H9 (cell line): ENCODE data around the gene GSTM3. TPM values are rescaled to one million over a fixed set of nuclear protein-coding genes. Genes with fewer than 3 reads are reported as not detected.

ENCODE experiments used
- DNase-seq: peaks from one replicate; pipeline ENCODE4 v3.0.0-alpha.2; 2017
- H2AFZ ChIP-seq: one replicate; pipeline ENCODE4 v1.6.1; 2013; ENCODE audit warnings: mild to moderate bottlenecking, low read length, control low read depth, moderate library complexity
- H2AK5ac ChIP-seq: 2 replicates; pipeline ENCODE4 v1.6.1; 2013; ENCODE audit warnings: low read length, control low read depth, mixed read lengths; ENCODE audit not compliant: insufficient read length
- H2BK120ac ChIP-seq: one replicate; pipeline ENCODE4 v1.6.1; 2013; ENCODE audit warnings: low read depth, mild to moderate bottlenecking, low read length, control low read depth, inconsistent platforms; ENCODE audit not compliant: poor library complexity, severe bottlenecking
- H2BK12ac ChIP-seq: 2 replicates; pipeline ENCODE4 v1.6.1; 2013; ENCODE audit warnings: low read length, control low read depth, mixed read lengths, low read depth; ENCODE audit not compliant: insufficient read length
- H2BK15ac ChIP-seq: 2 replicates; pipeline ENCODE4 v1.6.1; 2013; ENCODE audit warnings: low read depth, low read length, control low read depth
- H2BK20ac ChIP-seq: one replicate; pipeline ENCODE4 v1.6.1; 2013; ENCODE audit warnings: low read depth, mild to moderate bottlenecking, low read length, control low read depth, inconsistent platforms; ENCODE audit not compliant: poor library complexity, severe bottlenecking
- H2BK5ac ChIP-seq: 2 replicates; pipeline ENCODE4 v1.6.1; 2013; ENCODE audit warnings: low read length, control low read depth, mixed read lengths; ENCODE audit not compliant: insufficient read length
- H3K14ac ChIP-seq: 2 replicates; pipeline ENCODE4 v1.6.1; 2013; ENCODE audit warnings: low read length, control low read depth; ENCODE audit not compliant: insufficient read depth
- H3K18ac ChIP-seq: 2 replicates; pipeline ENCODE4 v1.6.1; 2013; ENCODE audit warnings: low read depth, mild to moderate bottlenecking, mixed read lengths, low read length, control low read depth; ENCODE audit not compliant: insufficient read length
- H3K23ac ChIP-seq: 2 replicates; pipeline ENCODE4 v1.6.1; 2013; ENCODE audit warnings: low read length, control low read depth, mixed read lengths, low read depth; ENCODE audit not compliant: insufficient read length
- H3K23me2 ChIP-seq: 2 replicates; pipeline ENCODE4 v1.6.1; 2013; ENCODE audit warnings: low read depth, mild to moderate bottlenecking, mixed read lengths, low read length, control low read depth; ENCODE audit not compliant: insufficient read length, poor library complexity, severe bottlenecking
- H3K27ac ChIP-seq: 2 replicates; pipeline ENCODE4 v1.5.1; 2013; ENCODE audit warnings: low read length, control low read depth, mixed read lengths, low read depth; ENCODE audit not compliant: insufficient read length
- H3K27me3 ChIP-seq: 2 replicates; pipeline ENCODE4 v1.6.1; 2013; ENCODE audit warnings: low read length, control low read depth, inconsistent platforms; ENCODE audit not compliant: insufficient read depth
- H3K4ac ChIP-seq: 2 replicates; pipeline ENCODE4 v1.6.1; 2013; ENCODE audit warnings: low read depth, mild to moderate bottlenecking, control low read depth, inconsistent platforms, low read length, moderate library complexity
- H3K4me1 ChIP-seq: 2 replicates; pipeline ENCODE4 v1.6.1; 2013; ENCODE audit warnings: low read length, control low read depth, inconsistent platforms; ENCODE audit not compliant: insufficient read depth
- H3K4me2 ChIP-seq: 2 replicates; pipeline ENCODE4 v1.6.1; 2013; ENCODE audit warnings: low read length, control low read depth, mixed read lengths; ENCODE audit not compliant: insufficient read length, insufficient read depth
- H3K56ac ChIP-seq: 2 replicates; pipeline ENCODE4 v1.6.1; 2013; ENCODE audit warnings: low read depth, mild to moderate bottlenecking, mixed read lengths, low read length, control low read depth; ENCODE audit not compliant: insufficient read length
- H3K79me1 ChIP-seq: 2 replicates; pipeline ENCODE4 v1.6.1; 2013; ENCODE audit warnings: low read depth, mild to moderate bottlenecking, moderate library complexity, low read length, control low read depth, inconsistent platforms; ENCODE audit not compliant: insufficient read depth, poor library complexity, severe bottlenecking
- H3K79me2 ChIP-seq: 2 replicates; pipeline ENCODE4 v1.6.1; 2013; ENCODE audit warnings: low read length, control low read depth, inconsistent platforms; ENCODE audit not compliant: insufficient read depth
- H3K9ac ChIP-seq: 2 replicates; pipeline ENCODE4 v1.6.1; 2013; ENCODE audit warnings: low read length, control low read depth, mixed read lengths; ENCODE audit not compliant: insufficient read length; ENCODE audit errors: extremely low read depth
- H3K9me3 ChIP-seq: one replicate; pipeline ENCODE4 v1.6.1; 2013; ENCODE audit warnings: low read depth, low read length, inconsistent platforms; ENCODE audit not compliant: control insufficient read depth
- H3T11ph ChIP-seq: one replicate; pipeline ENCODE4 v1.6.1; 2013; ENCODE audit warnings: mild to moderate bottlenecking, low read length, control low read depth, inconsistent platforms
- H4K20me1 ChIP-seq: one replicate; pipeline ENCODE4 v1.6.1; 2013; ENCODE audit not compliant: control insufficient read depth, insufficient read length, insufficient read depth
- H4K5ac ChIP-seq: 2 replicates; pipeline ENCODE4 v1.6.1; 2013; ENCODE audit warnings: low read depth, mild to moderate bottlenecking, mixed read lengths, low read length, control low read depth; ENCODE audit not compliant: insufficient read length
- H4K8ac ChIP-seq: replicated peaks from 2 replicates; pipeline ENCODE4 v1.6.1; 2013; ENCODE audit warnings: low read length, control low read depth, mixed read lengths, low read depth; ENCODE audit not compliant: insufficient read length
- H4K91ac ChIP-seq: 2 replicates; pipeline ENCODE4 v1.6.1; 2013; ENCODE audit warnings: low read depth, mild to moderate bottlenecking, moderate library complexity, mixed read lengths, low read length, control low read depth; ENCODE audit not compliant: insufficient read length
- H3K27ac Mint-ChIP-seq, 3 experiments: 2 replicates in 2 of 3; 3 replicates in 1 of 3; pipeline ENCODE4 v1.8.0; 2020 to 2021; ENCODE audit warnings: mixed read lengths in 3 of 3, mild to moderate bottlenecking in 1 of 3, moderate library complexity in 1 of 3
- H3K27me3 Mint-ChIP-seq: 2 replicates; pipeline ENCODE4 v1.8.0; 2021; ENCODE audit warnings: low read depth, mild to moderate bottlenecking, moderate library complexity, mixed read lengths
- H3K36me3 Mint-ChIP-seq, 3 experiments: 2 replicates in 2 of 3; 3 replicates in 1 of 3; pipeline ENCODE4 v1.8.0; 2020 to 2021; ENCODE audit warnings: low read depth in 3 of 3, mixed read lengths in 3 of 3; ENCODE audit not compliant: insufficient read depth in 1 of 3
- H3K4me1 Mint-ChIP-seq, 2 experiments: 2 replicates each; pipeline ENCODE4 v1.8.0; 2020; ENCODE audit warnings: mixed read lengths in 2 of 2
- H3K4me3 Mint-ChIP-seq, 2 experiments: 2 replicates in 1 of 2; 3 replicates in 1 of 2; pipeline ENCODE4 v1.8.0; 2020 to 2021; ENCODE audit warnings: mild to moderate bottlenecking in 2 of 2, mixed read lengths in 2 of 2, moderate library complexity in 1 of 2
- H3K9me3 Mint-ChIP-seq, 2 experiments: 2 replicates in 1 of 2; 3 replicates in 1 of 2; pipeline ENCODE4 v1.8.0; 2020; ENCODE audit warnings: mild to moderate bottlenecking in 2 of 2, mixed read lengths in 2 of 2, moderate library complexity in 1 of 2
- WGBS: extraction: QIAGEN DNeasy Blood & Tissue Kit; methylation state at CpG from one replicate; pipeline ENCODE4 v1.1.7; 2013; ENCODE audit warnings: missing lambda C conversion rate, low lambda C conversion rate, mixed read lengths; ENCODE audit not compliant: insufficient read length; ENCODE audit errors: extremely low coverage; 5-methylcytosine and 5-hydroxymethylcytosine counted together
- total RNA-seq: library from RNA; stranded (reverse); gene quantifications from 2 replicates; pipeline ENCODE4 v1.2.1, GENCODE V29; 2021
- TF ChIP-seq, protein P1 (sequence below): fragments of 200-600 bp; sonication (generic); conservative IDR thresholded peaks from 3 replicates; pipeline ENCODE4 v1.8.0; 2021; ENCODE audit warnings: antibody characterized with exemption, mild to moderate bottlenecking

GSTM3 gene
- total RNA-seq, 1 experiment from 2014 or later: 3.5 TPM

DNA sequence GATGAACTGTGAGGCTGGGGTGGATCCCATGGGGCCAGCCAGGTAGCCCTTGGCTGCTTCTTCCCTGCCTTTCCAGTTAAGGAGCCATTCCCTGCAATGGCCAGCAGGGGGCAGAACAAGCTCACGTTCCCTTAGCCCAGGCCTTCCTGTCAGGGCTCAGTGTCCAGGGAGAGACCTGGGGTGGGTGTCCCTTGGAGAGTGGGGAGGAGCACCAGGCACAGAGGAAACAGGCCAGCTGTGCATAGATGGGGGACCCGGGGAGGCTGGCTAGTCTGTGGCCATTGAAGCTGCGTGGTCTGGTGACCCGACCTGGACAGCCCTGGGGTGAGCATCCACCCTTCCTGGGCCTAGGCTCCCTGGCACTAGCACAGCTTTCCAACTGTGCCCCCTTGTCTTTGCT is 36.1 kb upstream of the GSTM3 start:
- peak; percentile 85 for DNase-seq
- no peak overlapping the region for H3T11ph ChIP-seq
- H2AFZ ChIP-seq: no peak overlapping the region
- H3K23me2 ChIP-seq: no peaks in the 10 kb centered on the region
- no peak overlapping the region for H3K18ac ChIP-seq
- H3K79me1 ChIP-seq: no peaks in the 10 kb centered on the region
- Mint-ChIP-seq H3K4me3 (no peak overlapping the region), H3K4me1 (peaks cover 8 to 9% of the 10 kb centered on the region in 2 experiments), H3K27me3 (peaks cover 21% of the 10 kb centered on the region), H3K27ac (no peak overlapping the region), H3K9me3 (peaks cover 2 to 10% of the 10 kb centered on the region in 2 experiments; a peak in 3 of 5 replicates), H3K36me3 (peaks cover 0 to 8% (median 0%) of the 10 kb centered on the region in 3 experiments; a peak in 3 of 7 replicates)
- H3K14ac ChIP-seq: no peak overlapping the region
- H2BK5ac ChIP-seq: no peak overlapping the region
- H2BK15ac ChIP-seq: no peak overlapping the region
- H3K9me3 ChIP-seq: no peaks in the 10 kb centered on the region
- no peak overlapping the region for H3K4me2 ChIP-seq
- no peak overlapping the region for H3K23ac ChIP-seq
- H2BK20ac ChIP-seq: no peak overlapping the region
- H2AK5ac ChIP-seq: no peak overlapping the region
- H3K79me2 ChIP-seq: no peaks in the 10 kb centered on the region
- no peak overlapping the region for H2BK120ac ChIP-seq
- TF ChIP-seq, protein P1, sequence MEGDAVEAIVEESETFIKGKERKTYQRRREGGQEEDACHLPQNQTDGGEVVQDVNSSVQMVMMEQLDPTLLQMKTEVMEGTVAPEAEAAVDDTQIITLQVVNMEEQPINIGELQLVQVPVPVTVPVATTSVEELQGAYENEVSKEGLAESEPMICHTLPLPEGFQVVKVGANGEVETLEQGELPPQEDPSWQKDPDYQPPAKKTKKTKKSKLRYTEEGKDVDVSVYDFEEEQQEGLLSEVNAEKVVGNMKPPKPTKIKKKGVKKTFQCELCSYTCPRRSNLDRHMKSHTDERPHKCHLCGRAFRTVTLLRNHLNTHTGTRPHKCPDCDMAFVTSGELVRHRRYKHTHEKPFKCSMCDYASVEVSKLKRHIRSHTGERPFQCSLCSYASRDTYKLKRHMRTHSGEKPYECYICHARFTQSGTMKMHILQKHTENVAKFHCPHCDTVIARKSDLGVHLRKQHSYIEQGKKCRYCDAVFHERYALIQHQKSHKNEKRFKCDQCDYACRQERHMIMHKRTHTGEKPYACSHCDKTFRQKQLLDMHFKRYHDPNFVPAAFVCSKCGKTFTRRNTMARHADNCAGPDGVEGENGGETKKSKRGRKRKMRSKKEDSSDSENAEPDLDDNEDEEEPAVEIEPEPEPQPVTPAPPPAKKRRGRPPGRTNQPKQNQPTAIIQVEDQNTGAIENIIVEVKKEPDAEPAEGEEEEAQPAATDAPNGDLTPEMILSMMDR: peak; percentile 97
- no CpG with 5 or more reads among the region's 4 CpGs for WGBS
- no peak overlapping the region for H4K8ac ChIP-seq
- no peak overlapping the region for H4K91ac ChIP-seq
- peaks cover 3% of the 10 kb centered on the region; the same call in 1 of the 2 replicates for H3K27me3 ChIP-seq
- no peak overlapping the region for H3K27ac ChIP-seq
- no peak overlapping the region for H3K4ac ChIP-seq
- H3K56ac ChIP-seq: no peak overlapping the region
- H4K5ac ChIP-seq: no peak overlapping the region
- no peaks in the 10 kb centered on the region for H3K4me1 ChIP-seq
- H4K20me1 ChIP-seq: no peaks in the 10 kb centered on the region
- H2BK12ac ChIP-seq: no peak overlapping the region
- no peak overlapping the region for H3K9ac ChIP-seq
